GM19025 (cell line): ENCODE measurements around the gene C19orf25.

Experiments
- ATAC-seq: cut with Tn5 transposase; IDR thresholded peaks from one replicate; pipeline ENCODE4 v1.9.1; 2021; ENCODE audit warnings: mild to moderate bottlenecking, low read depth, moderate library complexity; ENCODE audit not compliant: unreplicated experiment

The C19orf25 gene

GRCh38 chr19:1496714-1497577 is 17.9 kb upstream of the C19orf25 start:
- no peak for ATAC-seq

GRCh38 chr19:1495799-1496713 is 17.0 kb upstream of the C19orf25 start:
- ATAC-seq: no peak

GRCh38 chr19:1495051-1495798 is 16.2 kb upstream of the C19orf25 start:
- ATAC-seq: no peak

GRCh38 chr19:1494115-1494815 is 15.2 kb upstream of the C19orf25 start:
- no peak for ATAC-seq

GRCh38 chr19:1492474-1493006 is 13.5 kb upstream of the C19orf25 start:
- ATAC-seq: no peak

GRCh38 chr19:1491849-1492170 is 12.8 kb upstream of the C19orf25 start:
- ATAC-seq: no peak

- no peak for ATAC-seq
Observed at GRCh38 chr19:1491114-1491848, 12.3 kb upstream of the C19orf25 start, which contains the start of gene REEP6. Gene REEP6 (plus strand): TSS chr19:1491181. CDS start chr19:1491270, 89 bp downstream.

GRCh38 chr19:1490311-1491113 is 11.5 kb upstream of the C19orf25 start, which contains the start of gene PCSK4:
Gene PCSK4 (minus strand): TSS chr19:1490350. CDS start chr19:1490346, 4 bp downstream.
- peak; percentile 82 for ATAC-seq

GRCh38 chr19:1489463-1490310 is 10.7 kb upstream of the C19orf25 start:
- no peak for ATAC-seq

GRCh38 chr19:1488282-1488601 is 9.2 kb upstream of the C19orf25 start:
- no peak for ATAC-seq

- no peak for ATAC-seq
Observed at GRCh38 chr19:1487576-1488281, 8.7 kb upstream of the C19orf25 start.

GRCh38 chr19:1486720-1487575 is 7.9 kb upstream of the C19orf25 start:
- ATAC-seq: no peak

GRCh38 chr19:1483979-1484428 is 5.0 kb upstream of the C19orf25 start:
- ATAC-seq: no peak

GRCh38 chr19:1483131-1483978 is 4.3 kb upstream of the C19orf25 start:
- ATAC-seq: no peak
